DND-41 (cell line): ENCODE data around the gene DENND2D.

Source experiments
- ATAC-seq: fragments of 200-7000 bp; cut with Tn5 transposase; 3 replicates; pipeline ENCODE4 v1.9.1; 2021; ENCODE audit warnings: low read depth; ENCODE audit not compliant: insufficient read depth
- DNase-seq: peaks from one replicate; pipeline ENCODE4 v3.0.0-alpha.2; 2020
- H2AFZ ChIP-seq: 2 replicates; pipeline ENCODE4 v1.6.0; 2012; ENCODE audit warnings: low read depth, low read length
- H3K27ac ChIP-seq: 2 replicates; pipeline ENCODE4 v1.5.1; 2012; ENCODE audit warnings: low read length, inconsistent platforms
- H3K27me3 ChIP-seq: fragments of 200-600 bp; sonication (generic); 2 replicates; pipeline ENCODE4 v1.6.0; 2012; ENCODE audit warnings: low read length, mild to moderate bottlenecking, inconsistent platforms; ENCODE audit not compliant: insufficient read depth, poor library complexity
- H3K36me3 ChIP-seq: 2 replicates; pipeline ENCODE4 v1.5.1; 2012; ENCODE audit warnings: low read length, inconsistent platforms; ENCODE audit not compliant: insufficient read depth
- H3K4me1 ChIP-seq: 2 replicates; pipeline ENCODE4 v1.5.1; 2012; ENCODE audit warnings: mild to moderate bottlenecking, low read length; ENCODE audit not compliant: insufficient read depth
- H3K4me2 ChIP-seq: 2 replicates; pipeline ENCODE4 v1.6.0; 2012; ENCODE audit warnings: mild to moderate bottlenecking, moderate library complexity, low read length, inconsistent platforms; ENCODE audit not compliant: insufficient read depth
- H3K4me3 ChIP-seq, 2 experiments: fragments of 200-600 bp in 1 of 2; shearing (Covaris generic) in 1 of 2; 2 replicates each; pipeline ENCODE4 v1.5.1; 2012 to 2016; ENCODE audit warnings: inconsistent platforms in 2 of 2, low read length in 2 of 2, mild to moderate bottlenecking in 2 of 2, low read depth in 1 of 2, moderate library complexity in 1 of 2
- H3K79me2 ChIP-seq: 2 replicates; pipeline ENCODE4 v1.6.0; 2012; ENCODE audit warnings: low read length, inconsistent platforms; ENCODE audit not compliant: insufficient read depth
- H3K9ac ChIP-seq: 2 replicates; pipeline ENCODE4 v1.6.0; 2012; ENCODE audit warnings: low read depth, mild to moderate bottlenecking, inconsistent platforms, low read length, moderate library complexity
- H3K9me3 ChIP-seq: 2 replicates; pipeline ENCODE4 v1.5.1; 2012; ENCODE audit warnings: low read length, moderate library complexity, mild to moderate bottlenecking, inconsistent platforms; ENCODE audit not compliant: insufficient read depth, severe bottlenecking
- H4K20me1 ChIP-seq: 2 replicates; pipeline ENCODE4 v1.6.0; 2012; ENCODE audit warnings: low read length; ENCODE audit not compliant: insufficient read depth
- CTCF ChIP-seq: IDR thresholded peaks from 2 replicates; pipeline ENCODE4 v1.5.1; 2012; ENCODE audit warnings: borderline replicate concordance, low read length, moderate library complexity, mild to moderate bottlenecking; ENCODE audit not compliant: poor library complexity, severe bottlenecking; ENCODE audit errors: extremely low read depth
- EZH2 ChIP-seq: IDR thresholded peaks from 3 replicates; pipeline ENCODE4 v1.6.1; 2012; ENCODE audit warnings: borderline replicate concordance, low read depth, mild to moderate bottlenecking, moderate library complexity, low read length, inconsistent platforms; ENCODE audit not compliant: severe bottlenecking

The DENND2D gene

GRCh38 chr1:111234258-111234657, 33.8 kb upstream of the DENND2D start:
- H3K9me3 ChIP-seq, result no peaks in the 10 kb centered on the region
- no peak for DNase-seq
- H3K9ac ChIP-seq, result no peak overlapping the region
- H3K27me3 ChIP-seq, result no peaks in the 10 kb centered on the region
- TF ChIP-seq CTCF, result no peak
- no peak for TF ChIP-seq EZH2
- H3K4me2 ChIP-seq, result peak overlapping the region; percentile 38; the same call in 1 of the 2 replicates
- H3K4me3 ChIP-seq, result 0 out of 4 replicates have a peak overlapping the region, but pooled peaks of 1 of the 2 experiments have one; percentile 12
- no peak for ATAC-seq
- H3K36me3 ChIP-seq, result peaks cover 79% of the 10 kb centered on the region
- peaks cover 63% of the 10 kb centered on the region for H3K79me2 ChIP-seq
- H3K4me1 ChIP-seq, result peaks cover 64% of the 10 kb centered on the region
- no peak overlapping the region for H2AFZ ChIP-seq
- H3K27ac ChIP-seq, result peak overlapping the region; percentile 37; the same call in 1 of the 2 replicates
- H4K20me1 ChIP-seq, result no peaks in the 10 kb centered on the region

GRCh38 chr1:111232134-111232533, 31.7 kb upstream of the DENND2D start:
- H3K36me3 ChIP-seq, result peaks cover 58% of the 10 kb centered on the region
- peak overlapping the region; percentile 88 for H3K27ac ChIP-seq
- no peak for DNase-seq
- no peaks in the 10 kb centered on the region for H3K9me3 ChIP-seq
- H3K4me1 ChIP-seq, result peaks cover 86% of the 10 kb centered on the region
- no peak for TF ChIP-seq CTCF
- no peak for TF ChIP-seq EZH2
- H3K27me3 ChIP-seq, result no peaks in the 10 kb centered on the region
- H3K9ac ChIP-seq, result peak overlapping the region; percentile 61
- H3K4me3 ChIP-seq, result peak overlapping the region; percentile 23 to 62; a peak in 3 of 4 replicates
- H3K4me2 ChIP-seq, result peak overlapping the region; percentile 62
- no peaks in the 10 kb centered on the region for H4K20me1 ChIP-seq
- no peak for ATAC-seq
- H2AFZ ChIP-seq, result no peak overlapping the region
- H3K79me2 ChIP-seq, result peaks cover 83% of the 10 kb centered on the region

- H4K20me1 ChIP-seq, result no peaks in the 10 kb centered on the region
- H2AFZ ChIP-seq, result no peak overlapping the region
- DNase-seq (no peak), ATAC-seq (no peak)
- peak overlapping the region; percentile 99 for H3K27ac ChIP-seq
- H3K4me1 ChIP-seq, result peaks cover 95% of the 10 kb centered on the region
- no peak for TF ChIP-seq CTCF
- H3K9me3 ChIP-seq, result no peaks in the 10 kb centered on the region
- H3K79me2 ChIP-seq, result peaks cover 59% of the 10 kb centered on the region
- H3K36me3 ChIP-seq, result peaks cover 27% of the 10 kb centered on the region
- H3K27me3 ChIP-seq, result no peaks in the 10 kb centered on the region
- H3K4me3 ChIP-seq, result no peak overlapping the region
- H3K9ac ChIP-seq, result peak overlapping the region; percentile 66
- peak overlapping the region; percentile 25; the same call in 1 of the 2 replicates for H3K4me2 ChIP-seq
Observed at GRCh38 chr1:111228748-111229126, 28.3 kb upstream of the DENND2D start.
